ENCODE results near the gene C6orf120. TPM values are rescaled to one million over a fixed set of nuclear protein-coding genes. Genes with fewer than 3 reads are reported as not detected.

Gene C6orf120
- polyA plus RNA-seq, 10 donors: 31.7 to 39.8 (median 36.5) TPM

DNA sequence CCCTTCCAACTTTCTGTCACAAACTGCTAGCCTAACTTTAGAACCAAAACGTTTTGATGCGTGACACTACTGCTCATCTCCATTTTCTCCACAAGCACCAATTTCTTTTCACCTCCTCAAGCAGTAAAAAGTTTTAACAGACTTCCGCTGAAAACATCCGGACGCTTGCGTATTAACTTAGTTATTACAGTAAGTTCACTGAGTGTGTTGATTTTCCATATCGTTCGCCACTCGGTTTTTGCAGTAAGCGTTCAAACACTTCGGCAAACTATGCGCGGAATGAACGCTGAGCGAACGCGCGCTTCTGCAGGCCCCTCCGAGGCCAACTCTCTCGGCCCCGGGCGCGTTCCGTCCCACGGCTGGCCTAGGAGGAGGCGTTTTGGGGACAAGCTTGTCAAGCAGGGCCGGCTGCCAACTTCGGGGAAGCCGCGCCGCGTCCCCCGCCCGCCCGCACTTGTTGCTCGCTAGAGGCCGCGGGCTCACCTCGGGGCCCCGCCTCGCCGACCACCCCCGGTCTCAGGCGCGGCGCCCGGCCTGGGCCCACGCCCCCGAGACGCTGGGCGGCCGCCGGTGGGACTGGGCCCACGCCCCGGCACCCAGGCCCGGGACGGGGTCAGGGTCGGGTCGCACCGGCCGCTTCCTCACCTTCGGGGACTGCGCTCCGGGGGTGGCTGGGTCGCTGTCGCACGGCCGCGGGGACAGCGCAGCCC is 21.4 kb downstream of the C6orf120 start:
- DNase-seq: peak; percentile 65 to 91 (median 82)

DNA sequence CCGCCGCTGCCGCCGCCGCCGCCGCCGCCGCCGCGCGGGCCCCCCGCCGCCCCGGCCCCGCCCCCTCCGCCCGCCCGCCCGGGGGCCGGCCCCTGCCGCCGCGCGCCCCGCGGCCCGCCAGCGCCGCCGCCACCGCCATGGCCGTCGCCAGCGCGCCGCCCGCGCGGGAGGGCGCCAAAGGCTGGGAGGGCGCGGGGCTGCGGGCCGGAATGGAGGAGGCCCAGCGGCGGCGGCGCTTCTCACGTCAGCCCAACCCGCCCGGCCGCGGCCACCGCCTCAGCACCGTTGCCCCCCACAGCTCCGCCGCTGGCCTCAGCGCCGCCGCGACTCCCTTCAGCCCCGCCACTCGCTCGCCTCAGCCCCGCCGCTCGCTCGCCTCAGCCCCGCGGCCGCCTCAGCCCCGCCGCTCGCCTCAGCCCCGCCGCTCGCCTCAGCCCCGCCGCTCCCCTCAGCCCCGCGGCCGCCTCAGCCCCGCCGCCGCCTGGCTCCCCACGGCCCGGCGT is 22.1 kb downstream of the C6orf120 start:
- peak in 2 of 3 donors; percentile 38 to 55 for DNase-seq

DNA sequence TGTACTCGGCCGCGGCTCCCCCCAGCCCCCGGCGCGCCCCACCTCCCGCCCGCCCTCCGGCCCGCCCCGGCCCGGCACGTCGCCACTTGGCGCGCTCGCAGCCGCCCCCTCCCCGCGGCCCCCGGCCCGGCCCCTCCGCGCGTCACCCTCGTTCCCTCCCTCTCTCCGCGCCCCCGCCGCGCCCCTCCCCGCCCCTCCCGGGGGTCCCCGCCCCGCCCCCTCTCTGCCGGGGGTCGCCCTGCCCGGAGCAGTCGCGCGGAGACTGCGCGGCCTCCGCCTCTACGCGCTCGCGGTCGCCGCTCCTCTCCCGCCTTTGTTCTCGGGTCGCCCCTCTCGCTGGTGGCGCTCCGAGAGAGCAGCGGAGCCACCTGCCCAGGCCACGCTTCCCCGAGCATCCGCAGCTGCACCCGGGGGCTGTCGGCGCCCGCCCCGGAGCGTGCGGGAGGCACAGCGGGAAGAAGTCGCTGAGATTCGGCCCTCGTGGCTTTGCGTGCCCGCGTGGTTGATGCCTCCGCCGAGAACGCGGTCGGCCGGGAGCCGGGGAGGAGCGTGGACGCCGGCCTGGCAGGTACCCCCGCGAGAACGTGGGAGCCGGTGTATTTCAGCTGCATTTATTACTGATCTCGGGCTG is 22.7 kb downstream of the C6orf120 start, which contains the start of gene PHF10:
Gene PHF10, minus strand, starts transcription at position 7 of the 631 bp plus-strand sequence. CDS start 569 bp downstream, outside the sequence.
- DNase-seq: peak; percentile 41 to 93 (median 80)

DNA sequence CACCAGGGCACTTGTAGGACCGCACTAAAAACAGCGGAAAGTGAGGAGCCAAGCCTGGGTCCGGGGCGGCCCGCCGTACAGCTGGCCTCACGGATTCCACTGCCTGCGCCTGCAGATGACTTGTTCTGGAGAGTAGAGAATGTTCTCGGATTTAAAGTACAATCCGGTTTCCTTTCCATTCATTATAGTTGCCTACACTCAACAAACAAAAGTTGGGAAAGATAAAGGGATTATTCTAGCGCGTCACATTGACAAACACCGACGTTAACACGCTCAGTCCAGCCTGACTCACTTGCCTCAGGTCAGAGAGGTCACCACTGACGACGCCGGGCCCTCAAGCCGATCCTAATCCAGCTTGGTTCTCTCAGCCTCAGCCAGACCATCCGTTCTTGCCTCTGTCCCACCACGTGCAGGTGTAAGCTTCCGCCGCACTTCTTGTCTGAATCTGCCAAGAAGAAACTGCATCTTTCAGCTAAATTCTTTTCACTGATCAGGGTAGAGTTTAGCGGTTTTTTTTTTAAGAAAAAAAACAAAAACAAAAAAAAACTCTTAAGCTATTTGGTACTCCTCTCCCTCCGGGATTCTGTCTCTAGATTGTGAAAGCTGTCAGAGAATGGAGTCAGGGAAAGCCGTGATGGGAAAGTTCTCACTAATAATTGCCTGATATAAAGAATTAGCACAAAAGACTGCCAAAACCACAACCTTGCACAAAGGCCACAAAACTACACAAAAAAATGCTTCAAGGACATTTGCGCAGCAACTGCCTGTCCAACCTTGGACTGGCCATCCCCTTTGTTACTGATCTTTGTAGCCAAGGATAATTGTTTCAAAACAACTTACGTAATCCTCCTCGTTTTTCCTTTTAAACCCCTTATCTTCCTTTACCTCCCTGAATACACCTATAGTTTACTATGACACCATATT is 23.5 kb downstream of the C6orf120 start:
- peak; percentile 10 to 43 (median 14) for DNase-seq

DNA sequence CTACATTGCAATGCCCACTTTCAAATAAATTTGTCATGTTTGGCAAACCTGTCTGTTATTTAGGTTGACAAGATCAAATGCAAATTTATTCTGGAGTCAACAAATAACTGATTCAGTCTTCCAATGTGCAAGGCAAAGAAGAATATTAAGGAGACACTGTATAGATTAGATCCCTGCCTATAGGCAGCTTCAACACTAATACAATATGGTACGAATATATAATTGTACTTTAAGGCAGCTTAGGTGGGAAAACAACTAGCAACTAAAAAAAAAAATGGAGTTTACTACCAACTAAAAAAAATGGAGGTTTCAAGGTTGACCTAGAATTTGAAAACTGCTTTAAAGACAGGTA is 24.1 kb downstream of the C6orf120 start:
- no peak for DNase-seq

DNA sequence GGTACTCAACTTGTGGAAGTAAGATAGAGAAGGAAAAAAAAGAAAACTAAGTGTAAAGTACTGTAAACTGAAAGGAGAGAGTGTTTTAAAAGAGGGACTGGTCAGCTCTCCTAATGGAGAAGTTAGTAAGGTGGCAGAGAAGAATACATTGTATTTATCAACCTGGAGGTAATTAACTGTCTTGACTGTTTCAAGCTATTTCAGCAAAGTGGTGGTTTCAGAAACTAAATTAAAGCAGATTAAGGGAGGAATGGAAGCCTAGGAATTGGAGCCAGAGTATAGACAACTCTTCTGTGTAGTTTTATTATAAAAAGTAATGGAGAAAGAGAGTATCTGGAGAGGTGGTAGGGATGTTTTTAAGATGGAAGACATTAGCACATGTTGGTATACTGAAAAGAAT is 25.0 kb downstream of the C6orf120 start:
- DNase-seq: no peak

DNA sequence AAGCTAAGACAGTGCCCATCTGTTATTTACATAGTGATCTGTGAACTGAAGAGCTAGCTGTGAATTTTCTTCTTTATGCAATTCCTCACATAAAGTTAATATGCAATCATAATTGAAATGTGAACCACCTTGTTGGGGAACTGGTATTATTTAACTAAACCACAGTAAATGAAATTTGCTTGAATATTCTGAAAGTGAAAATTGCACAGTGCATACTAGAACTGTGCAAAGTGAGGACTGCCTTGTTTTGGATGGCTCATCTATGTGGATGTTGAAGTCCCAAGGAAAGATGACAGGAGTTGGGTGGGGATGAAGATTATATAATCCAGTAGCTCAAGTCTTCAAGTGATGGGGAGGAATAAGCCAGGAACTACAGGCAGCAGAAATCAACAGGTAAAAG is 28.0 kb downstream of the C6orf120 start:
- no peak for DNase-seq

DNA sequence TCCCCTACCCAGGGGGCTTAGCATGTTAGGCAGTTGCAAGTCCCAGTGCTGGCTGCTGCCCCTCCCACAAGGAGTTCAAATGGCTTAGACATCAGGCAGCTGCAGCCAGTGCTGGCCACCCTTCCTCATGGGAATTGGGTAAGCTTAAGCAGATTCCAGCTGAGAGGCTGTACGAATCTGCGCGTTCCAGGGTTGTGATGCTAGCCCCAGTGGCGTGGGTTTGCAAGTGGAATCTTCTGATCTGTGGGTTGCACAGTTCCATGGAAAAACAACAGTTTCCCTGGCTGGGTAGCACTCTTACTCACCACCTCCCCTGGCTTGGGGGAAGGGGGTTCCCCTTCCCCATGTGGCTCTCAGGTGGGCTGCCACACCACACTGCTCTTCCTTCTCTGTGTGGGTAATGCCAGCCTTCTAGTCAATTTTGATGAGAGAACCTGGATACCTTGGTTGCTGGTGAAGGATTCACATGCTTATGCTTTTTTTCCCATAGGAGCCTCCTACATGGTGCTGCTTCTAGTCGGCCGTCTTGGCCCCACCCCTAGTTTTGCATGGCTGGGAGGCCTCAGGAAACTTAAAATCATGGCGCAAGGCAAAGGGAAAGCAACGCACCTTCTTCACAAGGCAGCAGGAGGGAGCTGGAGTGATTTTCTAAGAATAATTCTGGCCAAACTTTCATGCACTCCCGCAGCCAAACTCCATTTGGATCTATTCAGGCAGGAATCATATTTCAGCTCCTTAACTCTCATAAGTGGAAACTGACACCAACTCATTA is 36.5 kb downstream of the C6orf120 start:
- peak in 2 of 3 donors; percentile 8 to 31 for DNase-seq

DNA sequence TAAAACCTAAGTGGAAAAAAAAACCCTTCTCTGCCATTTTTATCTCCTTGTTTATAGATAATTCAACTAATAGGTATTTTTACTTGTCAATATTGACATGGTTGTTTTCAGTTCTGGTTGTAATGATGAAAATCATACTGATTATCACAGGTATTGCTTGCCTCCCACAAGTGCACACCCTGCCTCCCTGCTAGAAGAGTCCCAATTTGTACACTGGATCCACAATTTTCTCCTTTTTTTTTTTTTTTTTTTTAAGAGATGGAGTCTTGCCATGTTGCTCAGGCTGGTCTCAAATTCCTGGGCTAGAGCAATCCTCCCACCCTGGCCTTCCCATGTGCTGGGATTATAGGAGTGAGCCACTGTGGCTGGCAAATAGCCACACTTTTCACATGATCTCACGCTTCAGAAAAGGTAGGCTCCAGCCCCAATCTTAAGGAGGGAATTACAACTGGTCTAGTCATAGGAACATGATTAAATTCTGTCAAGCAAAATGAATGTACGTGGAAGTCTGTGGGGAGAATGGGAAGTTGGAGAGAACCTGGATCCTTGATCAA is 37.1 kb downstream of the C6orf120 start:
- no peak for DNase-seq

DNA sequence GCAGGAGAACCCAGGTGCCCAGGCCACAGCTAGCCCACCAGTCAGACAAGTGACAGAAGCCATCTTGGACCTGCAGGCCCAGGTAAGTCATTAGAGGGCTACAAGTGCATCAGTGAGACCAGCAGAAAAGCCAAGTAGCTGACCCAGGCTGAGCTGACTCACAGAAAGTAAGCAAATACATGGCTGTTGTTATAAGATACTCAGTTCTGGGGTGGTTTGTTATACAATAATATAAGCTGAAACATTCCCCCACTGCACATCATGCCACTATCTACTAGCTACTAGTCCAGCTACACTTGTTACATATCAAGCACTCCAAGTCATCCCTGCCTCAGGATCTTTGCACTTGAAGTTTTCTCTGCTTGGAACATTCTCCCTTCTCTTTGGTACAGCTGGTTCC is 39.4 kb downstream of the C6orf120 start:
- DNase-seq: no peak

DNA sequence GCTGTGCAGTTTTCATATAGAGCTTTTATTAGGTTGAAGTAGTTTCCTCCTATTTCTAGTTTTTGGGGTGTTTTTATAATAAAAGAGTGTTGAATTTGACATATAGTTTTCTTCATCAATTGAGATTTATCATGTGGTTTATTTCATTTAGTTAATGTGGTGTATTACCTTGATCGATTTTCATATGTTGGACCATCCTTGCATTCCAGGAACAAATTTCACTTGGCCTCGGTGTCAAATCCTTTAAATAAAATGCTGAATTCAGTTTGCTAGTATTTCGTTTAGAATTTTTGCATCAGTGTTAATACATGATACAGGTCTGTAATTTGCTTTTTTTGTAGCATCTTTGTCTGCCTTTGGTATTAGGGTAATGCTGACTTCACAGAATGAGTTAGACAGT is 43.5 kb downstream of the C6orf120 start:
- no peak for DNase-seq

DNA sequence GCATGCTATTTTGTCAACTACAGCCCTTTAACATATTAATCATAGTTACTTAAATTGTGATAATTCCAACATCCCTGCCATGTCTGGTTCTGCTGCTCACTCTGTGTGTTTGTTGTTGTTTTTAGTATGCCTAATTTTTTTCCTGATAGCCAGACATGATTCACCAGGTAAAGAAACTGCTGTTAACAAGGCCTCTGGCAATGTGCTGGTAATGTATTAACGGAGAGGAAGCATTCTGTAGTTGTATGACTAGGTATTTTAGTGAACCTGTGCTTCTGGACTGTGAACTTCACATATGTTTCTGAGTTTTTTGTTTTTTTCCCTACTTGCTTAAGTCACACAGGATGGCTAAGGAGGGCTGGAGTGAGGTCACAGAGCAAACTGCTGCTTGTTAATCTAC is 44.6 kb downstream of the C6orf120 start:
- DNase-seq: no peak

DNA sequence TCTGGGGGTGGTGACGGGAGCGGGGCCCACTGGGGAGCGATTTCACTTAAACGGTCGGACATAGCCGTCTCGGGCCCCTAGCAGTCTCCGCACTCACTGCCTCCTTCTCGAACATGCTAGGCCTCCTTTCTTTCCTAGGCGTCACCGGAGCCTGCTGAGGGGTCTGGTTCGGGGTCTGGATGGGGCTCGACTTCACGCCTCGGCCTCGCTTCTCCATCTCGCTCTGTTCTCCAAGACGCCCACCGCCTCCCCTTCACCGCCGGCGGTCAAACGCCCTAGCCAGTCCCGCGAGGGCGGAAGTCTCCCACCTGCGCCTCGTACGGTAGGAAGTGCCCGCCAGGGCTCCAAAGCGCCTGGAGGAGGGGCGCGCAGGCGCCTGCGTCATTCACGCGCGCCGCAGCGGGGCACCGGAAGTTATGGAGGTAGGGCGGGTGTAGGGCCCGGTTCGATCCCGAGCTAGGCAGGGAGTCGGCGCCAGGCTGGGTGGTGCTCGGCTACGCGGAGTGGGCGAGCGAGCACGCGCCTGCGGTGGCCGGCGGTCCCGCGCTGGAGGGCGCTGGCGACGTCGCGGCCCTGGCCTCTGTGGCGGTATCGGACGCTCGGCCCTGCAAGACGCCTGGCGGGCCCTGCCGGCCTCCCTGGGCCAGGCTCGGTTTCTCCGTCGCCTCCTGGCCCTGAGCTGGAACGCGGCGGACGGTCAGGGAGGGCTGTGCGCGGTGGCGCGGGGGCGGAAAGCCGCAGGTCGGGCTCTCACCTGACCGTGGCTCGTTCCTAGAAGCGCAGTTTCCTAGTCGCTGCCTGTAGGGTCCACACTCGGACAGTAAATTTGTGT is 49.5 kb downstream of the C6orf120 start, which contains the start of the genes DYNLT2 and ERMARD:
Gene DYNLT2, minus strand, starts transcription at position 331 of the 832 bp plus-strand sequence. Its CDS starts 114 bp downstream, at position 217.
Gene ERMARD, plus strand, starts transcription at position 381 of the 832 bp plus-strand sequence. Its CDS starts 36 bp downstream, at position 417.
- DNase-seq: peak; percentile 94 to 99 (median 97)

DNA sequence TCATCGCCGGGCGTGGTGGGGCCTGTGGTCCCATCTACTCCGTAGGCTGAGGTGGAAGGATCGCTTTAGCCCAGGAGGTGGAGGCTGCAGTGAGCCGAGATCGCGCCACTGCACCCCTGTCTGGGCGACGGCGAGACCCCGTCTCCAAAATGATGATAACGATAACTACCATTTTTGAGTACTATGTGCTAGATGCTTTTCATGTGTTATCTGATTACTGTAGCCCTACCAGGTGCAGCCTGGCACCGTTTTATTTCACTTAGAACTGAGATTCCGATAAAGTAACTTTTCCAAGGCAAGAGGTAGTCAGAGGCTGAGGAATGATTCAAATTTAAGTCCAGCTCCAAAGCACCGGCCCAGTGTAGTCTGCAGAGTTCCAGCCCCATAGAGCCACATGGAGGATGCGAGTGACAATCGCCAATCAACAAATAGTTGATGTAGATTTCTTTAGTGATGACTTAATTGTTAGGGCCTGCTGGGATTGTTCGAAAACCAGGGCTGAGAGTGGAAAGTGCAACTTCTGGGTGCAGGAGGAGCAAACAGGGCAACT is 50.2 kb downstream of the C6orf120 start:
- no peak for DNase-seq

Other genes starting within 250 kb of the C6orf120 start
- 10 to 100 TPM; 20.0 to 58.1 (median 35.5) TPM for gene WDR27, start 97 bp upstream of the C6orf120 start, polyA plus RNA-seq (ENCODE audit: insufficient read length in 10 of 10)
- gene PHF10, start 22.4 kb downstream of the C6orf120 start, polyA plus RNA-seq (ENCODE audit: insufficient read length in 10 of 10): 10 to 100 TPM; 62.2 to 96.2 (median 80.8) TPM
- gene DYNLT2, start 49.4 kb downstream of the C6orf120 start, polyA plus RNA-seq (ENCODE audit: insufficient read length in 10 of 10): 1 to 10 TPM; 2.0 to 5.4 (median 2.9) TPM
- 10 to 100 TPM; 14.7 to 32.8 (median 20.0) TPM for gene ERMARD, start 49.5 kb downstream of the C6orf120 start, polyA plus RNA-seq (ENCODE audit: insufficient read length in 10 of 10)